Esophagus muscularis mucosa (tissue), 3 donors: ENCODE results near the gene ZFYVE27.

ENCODE experiments used
- CTCF ChIP-seq, 3 experiments: fragments of 200-600 bp in 2 of 3; fragments of 450-650 bp in 1 of 3; sonication (generic) in 2 of 3; IDR thresholded peaks; one replicate each; pipeline ENCODE4 v1.5.1; 2017 to 2019; ENCODE audit warnings: antibody characterized with exemption in 3 of 3, mild to moderate bottlenecking in 2 of 3, moderate library complexity in 1 of 3
- POLR2AphosphoS5 ChIP-seq, 2 donors: sonication (generic); formaldehyde crosslinking; IDR thresholded peaks; one replicate each; pipeline ENCODE4 v1.6.1; 2017; ENCODE audit warnings: antibody characterized with exemption in 2 of 2

GRCh38 chr10:97766106-97766810 lies 29.3 kb downstream of the ZFYVE27 start:
- TF ChIP-seq CTCF (IDR thresholded peaks at IDR 0.05) = no peak
- TF ChIP-seq POLR2AphosphoS5 (IDR thresholded peaks at IDR 0.05) = no peak
